Astrocyte (in vitro differentiated cells and primary cell): ENCODE results near the gene RCL1. TPM values are rescaled to one million over a fixed set of nuclear protein-coding genes. Genes with fewer than 3 reads are reported as not detected.

Source experiments
- DNase-seq: peaks from one replicate; pipeline ENCODE4 v3.0.0-alpha.2; 2010; ENCODE audit warnings: low read depth
- FAIRE-seq: peaks from 2 replicates; lab custom pipeline; 2011; peaks lifted over from hg19 to GRCh38; lab: Jason Lieb, UNC
- H2AFZ ChIP-seq: 2 replicates; pipeline ENCODE4 v1.6.0; 2012; ENCODE audit warnings: low read depth, low read length, inconsistent platforms
- H3K27ac ChIP-seq: 2 replicates; pipeline ENCODE4 v1.5.1; 2011; ENCODE audit warnings: low read depth, low read length, inconsistent platforms
- H3K27me3 ChIP-seq: 2 replicates; pipeline ENCODE4 v1.6.0; 2011; ENCODE audit warnings: low read length, inconsistent platforms; ENCODE audit not compliant: insufficient read depth
- H3K36me3 ChIP-seq: 2 replicates; pipeline ENCODE4 v1.5.1; 2011; ENCODE audit warnings: low read length, inconsistent platforms; ENCODE audit not compliant: insufficient read depth
- H3K4me1 ChIP-seq: 2 replicates; pipeline ENCODE4 v1.5.1; 2011; ENCODE audit warnings: low read length, inconsistent platforms; ENCODE audit not compliant: insufficient read depth
- H3K4me2 ChIP-seq: 2 replicates; pipeline ENCODE4 v1.6.0; 2012; ENCODE audit warnings: low read length, inconsistent platforms
- H3K4me3 ChIP-seq: 2 replicates; pipeline ENCODE4 v1.5.1; 2011; ENCODE audit warnings: low read depth, mild to moderate bottlenecking, low read length, inconsistent platforms; ENCODE audit not compliant: insufficient read depth
- H3K79me2 ChIP-seq: 2 replicates; pipeline ENCODE4 v1.6.0; 2012; ENCODE audit warnings: mild to moderate bottlenecking, low read length, inconsistent platforms; ENCODE audit not compliant: insufficient read depth
- H3K9ac ChIP-seq: 2 replicates; pipeline ENCODE4 v1.6.0; 2012; ENCODE audit warnings: mild to moderate bottlenecking, low read length, inconsistent platforms
- H3K9me3 ChIP-seq: 2 replicates; pipeline ENCODE4 v1.5.1; 2012; ENCODE audit warnings: low read depth, mild to moderate bottlenecking, low read length, inconsistent platforms; ENCODE audit not compliant: insufficient read depth
- H4K20me1 ChIP-seq: 2 replicates; pipeline ENCODE4 v1.6.0; 2012; ENCODE audit warnings: low read length, inconsistent platforms; ENCODE audit not compliant: insufficient read depth
- H3K27ac Mint-ChIP-seq: one replicate; pipeline ENCODE4 v1.8.0; 2021; ENCODE audit warnings: mild to moderate bottlenecking, mixed read lengths; ENCODE audit not compliant: unreplicated experiment
- H3K27me3 Mint-ChIP-seq: one replicate; pipeline ENCODE4 v1.8.0; 2021; ENCODE audit warnings: low read depth, mixed read lengths; ENCODE audit not compliant: unreplicated experiment
- H3K36me3 Mint-ChIP-seq: one replicate; pipeline ENCODE4 v1.8.0; 2021; ENCODE audit warnings: low read depth, mixed read lengths; ENCODE audit not compliant: unreplicated experiment
- H3K4me1 Mint-ChIP-seq: one replicate; pipeline ENCODE4 v1.8.0; 2021; ENCODE audit warnings: low read depth, mixed read lengths; ENCODE audit not compliant: unreplicated experiment
- H3K4me3 Mint-ChIP-seq: one replicate; pipeline ENCODE4 v1.8.0; 2021; ENCODE audit warnings: mild to moderate bottlenecking, moderate library complexity, mixed read lengths; ENCODE audit not compliant: unreplicated experiment
- H3K9me3 Mint-ChIP-seq: one replicate; pipeline ENCODE4 v1.8.0; 2021; ENCODE audit warnings: mild to moderate bottlenecking, mixed read lengths; ENCODE audit not compliant: unreplicated experiment
- EZH2 ChIP-seq: IDR thresholded peaks from 2 replicates; pipeline ENCODE4 v1.6.1; 2012; ENCODE audit warnings: mild to moderate bottlenecking, low read length, inconsistent platforms; ENCODE audit not compliant: insufficient read depth
- total RNA-seq: library from RNA; stranded (reverse); gene quantifications from 2 replicates; pipeline ENCODE4 v1.2.1, GENCODE V29; 2021
- TF ChIP-seq, protein P1 (sequence below): IDR thresholded peaks from 2 replicates; pipeline ENCODE4 v1.5.1; 2011; ENCODE audit warnings: low read depth, mild to moderate bottlenecking, inconsistent platforms, low read length, moderate library complexity; ENCODE audit not compliant: insufficient read depth

Gene RCL1
- total RNA-seq, 1 donor from 2014 or later: 22.3 TPM

DNA sequence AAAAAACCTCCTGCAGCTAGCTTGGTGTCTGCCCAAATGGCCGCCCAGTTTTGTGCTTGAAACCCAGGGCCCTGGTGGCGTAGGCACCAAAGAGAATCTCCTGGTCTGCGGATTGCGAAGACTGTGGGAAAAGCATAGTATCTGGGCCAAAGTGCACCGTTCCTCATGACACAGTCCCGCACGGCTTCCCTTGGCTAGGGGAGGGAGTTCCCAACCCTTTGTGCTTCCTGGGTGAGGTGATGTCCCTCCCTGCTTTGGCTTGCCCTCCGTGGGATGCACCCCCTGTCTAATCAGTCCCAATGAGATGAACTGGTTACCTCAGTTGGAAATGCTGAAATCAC, 109.4 kb downstream of the RCL1 start:
- Histone ChIP-seq H3K36me3 (no peaks in the 10 kb centered on the region), H3K27me3 (peaks cover 2% of the 10 kb centered on the region), H3K79me2 (no peaks in the 10 kb centered on the region), H3K4me3 (no peak overlapping the region), H3K4me2 (peak overlapping the region; percentile 58), H3K4me1 (peaks cover 16% of the 10 kb centered on the region), H2AFZ (peak overlapping the region; percentile 34), H3K9me3 (no peaks in the 10 kb centered on the region), H3K27ac (no peak overlapping the region), H4K20me1 (no peaks in the 10 kb centered on the region), H3K9ac (no peak overlapping the region)
- TF ChIP-seq, protein P1, sequence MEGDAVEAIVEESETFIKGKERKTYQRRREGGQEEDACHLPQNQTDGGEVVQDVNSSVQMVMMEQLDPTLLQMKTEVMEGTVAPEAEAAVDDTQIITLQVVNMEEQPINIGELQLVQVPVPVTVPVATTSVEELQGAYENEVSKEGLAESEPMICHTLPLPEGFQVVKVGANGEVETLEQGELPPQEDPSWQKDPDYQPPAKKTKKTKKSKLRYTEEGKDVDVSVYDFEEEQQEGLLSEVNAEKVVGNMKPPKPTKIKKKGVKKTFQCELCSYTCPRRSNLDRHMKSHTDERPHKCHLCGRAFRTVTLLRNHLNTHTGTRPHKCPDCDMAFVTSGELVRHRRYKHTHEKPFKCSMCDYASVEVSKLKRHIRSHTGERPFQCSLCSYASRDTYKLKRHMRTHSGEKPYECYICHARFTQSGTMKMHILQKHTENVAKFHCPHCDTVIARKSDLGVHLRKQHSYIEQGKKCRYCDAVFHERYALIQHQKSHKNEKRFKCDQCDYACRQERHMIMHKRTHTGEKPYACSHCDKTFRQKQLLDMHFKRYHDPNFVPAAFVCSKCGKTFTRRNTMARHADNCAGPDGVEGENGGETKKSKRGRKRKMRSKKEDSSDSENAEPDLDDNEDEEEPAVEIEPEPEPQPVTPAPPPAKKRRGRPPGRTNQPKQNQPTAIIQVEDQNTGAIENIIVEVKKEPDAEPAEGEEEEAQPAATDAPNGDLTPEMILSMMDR: no peak
- TF ChIP-seq EZH2: no peak
- Mint-ChIP-seq H3K27me3 (peaks cover 3% of the 10 kb centered on the region), H3K36me3 (no peaks in the 10 kb centered on the region), H3K27ac (no peak overlapping the region), H3K4me1 (peaks cover 2% of the 10 kb centered on the region), H3K9me3 (peaks cover 21% of the 10 kb centered on the region), H3K4me3 (no peak overlapping the region)
- DNase-seq (no peak), FAIRE-seq (no peak)

DNA sequence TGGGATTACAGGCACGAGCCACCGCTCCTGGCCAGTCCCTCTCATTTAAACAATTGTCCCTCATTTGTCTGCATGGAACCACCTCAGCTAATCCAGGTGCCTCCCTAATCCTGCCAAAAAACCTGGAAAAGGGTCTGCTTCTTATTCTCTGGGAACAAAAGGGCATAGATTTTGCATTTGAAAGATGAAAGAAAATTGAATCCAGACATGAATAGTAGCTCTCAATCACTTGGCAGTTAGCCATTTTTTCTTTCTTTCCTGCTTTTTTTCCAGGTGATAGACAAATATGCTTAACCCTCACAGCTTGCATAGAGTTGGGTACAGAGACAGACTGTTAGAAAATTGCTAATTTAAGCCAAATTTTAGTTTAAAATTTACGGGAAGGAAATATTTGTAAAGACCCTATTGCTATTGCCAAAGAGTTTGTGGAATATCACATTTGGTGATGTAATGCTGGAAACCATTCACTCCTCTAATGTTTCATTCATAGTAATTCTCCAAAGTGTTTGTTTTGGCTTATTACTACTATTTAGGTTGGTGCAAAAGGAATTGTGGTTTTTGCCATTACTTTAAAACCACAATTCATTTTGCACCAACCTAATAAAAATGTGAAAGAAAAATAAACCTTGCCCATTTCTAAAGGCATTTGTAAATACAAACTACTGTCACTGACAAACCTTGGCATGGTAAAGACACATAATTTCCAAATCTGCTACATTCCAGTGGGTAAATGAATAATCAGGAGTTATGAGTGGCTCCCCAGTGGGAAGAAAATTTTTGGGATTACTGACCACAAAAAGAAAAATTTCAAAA, 111.8 kb downstream of the RCL1 start:
- Histone ChIP-seq H3K9me3 (no peaks in the 10 kb centered on the region), H3K27ac (no peak overlapping the region), H2AFZ (no peak overlapping the region), H3K4me3 (no peak overlapping the region), H3K36me3 (no peaks in the 10 kb centered on the region), H3K4me2 (peak overlapping the region; percentile 40), H3K9ac (no peak overlapping the region), H4K20me1 (no peaks in the 10 kb centered on the region), H3K4me1 (peaks cover 16% of the 10 kb centered on the region), H3K27me3 (peaks cover 2% of the 10 kb centered on the region), H3K79me2 (no peaks in the 10 kb centered on the region)
- FAIRE-seq: no peak
- peaks cover 11% of the 10 kb centered on the region for H3K9me3 Mint-ChIP-seq
- DNase-seq: peak; percentile 77
- no peaks in the 10 kb centered on the region for H3K36me3 Mint-ChIP-seq
- H3K27me3 Mint-ChIP-seq: peaks cover 3% of the 10 kb centered on the region
- peaks cover 2% of the 10 kb centered on the region for H3K4me1 Mint-ChIP-seq
- no peak overlapping the region for H3K4me3 Mint-ChIP-seq
- H3K27ac Mint-ChIP-seq: no peak overlapping the region
- no peak for TF ChIP-seq EZH2
- TF ChIP-seq, protein P1: no peak

DNA sequence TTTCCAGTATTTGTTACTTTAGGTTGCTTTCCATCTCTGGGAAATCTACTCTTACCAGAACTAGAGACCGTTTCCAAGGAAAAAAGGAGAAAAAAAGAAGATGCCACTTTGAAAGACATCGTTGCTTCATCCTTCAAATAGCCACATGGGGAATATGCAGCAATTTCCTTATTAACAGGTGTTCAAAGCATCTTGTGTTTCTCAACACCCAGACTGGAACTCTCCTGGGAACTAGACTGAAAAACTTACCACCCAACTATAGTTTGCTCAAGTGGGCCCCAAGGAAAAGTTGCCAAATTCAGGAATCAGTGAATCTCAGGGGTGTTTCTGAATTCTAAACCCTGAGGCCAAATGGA, 112.4 kb downstream of the RCL1 start:
- Histone ChIP-seq H3K27ac (no peak overlapping the region), H3K4me1 (peaks cover 16% of the 10 kb centered on the region), H3K79me2 (no peaks in the 10 kb centered on the region), H3K4me3 (no peak overlapping the region), H3K4me2 (peak overlapping the region; percentile 40), H3K9ac (no peak overlapping the region), H4K20me1 (no peaks in the 10 kb centered on the region), H3K27me3 (peaks cover 2% of the 10 kb centered on the region), H2AFZ (no peak overlapping the region), H3K36me3 (no peaks in the 10 kb centered on the region), H3K9me3 (no peaks in the 10 kb centered on the region)
- FAIRE-seq (no peak), DNase-seq (no peak)
- H3K4me3 Mint-ChIP-seq: no peak overlapping the region
- no peak overlapping the region for H3K27ac Mint-ChIP-seq
- peaks cover 5% of the 10 kb centered on the region for H3K9me3 Mint-ChIP-seq
- H3K36me3 Mint-ChIP-seq: no peaks in the 10 kb centered on the region
- peaks cover 3% of the 10 kb centered on the region for H3K27me3 Mint-ChIP-seq
- peaks cover 2% of the 10 kb centered on the region for H3K4me1 Mint-ChIP-seq
- TF ChIP-seq EZH2: no peak
- TF ChIP-seq, protein P1: no peak
